Fibroblast of skin of left quadriceps (primary cell): Measurements from ENCODE around the gene TNFRSF11A.

Source experiments
- DNase-seq, 2 experiments: peaks; one replicate each; pipeline ENCODE4 v3.0.0-alpha.2; 2013; ENCODE audit warnings: low read depth in 2 of 2

Gene TNFRSF11A

DNA sequence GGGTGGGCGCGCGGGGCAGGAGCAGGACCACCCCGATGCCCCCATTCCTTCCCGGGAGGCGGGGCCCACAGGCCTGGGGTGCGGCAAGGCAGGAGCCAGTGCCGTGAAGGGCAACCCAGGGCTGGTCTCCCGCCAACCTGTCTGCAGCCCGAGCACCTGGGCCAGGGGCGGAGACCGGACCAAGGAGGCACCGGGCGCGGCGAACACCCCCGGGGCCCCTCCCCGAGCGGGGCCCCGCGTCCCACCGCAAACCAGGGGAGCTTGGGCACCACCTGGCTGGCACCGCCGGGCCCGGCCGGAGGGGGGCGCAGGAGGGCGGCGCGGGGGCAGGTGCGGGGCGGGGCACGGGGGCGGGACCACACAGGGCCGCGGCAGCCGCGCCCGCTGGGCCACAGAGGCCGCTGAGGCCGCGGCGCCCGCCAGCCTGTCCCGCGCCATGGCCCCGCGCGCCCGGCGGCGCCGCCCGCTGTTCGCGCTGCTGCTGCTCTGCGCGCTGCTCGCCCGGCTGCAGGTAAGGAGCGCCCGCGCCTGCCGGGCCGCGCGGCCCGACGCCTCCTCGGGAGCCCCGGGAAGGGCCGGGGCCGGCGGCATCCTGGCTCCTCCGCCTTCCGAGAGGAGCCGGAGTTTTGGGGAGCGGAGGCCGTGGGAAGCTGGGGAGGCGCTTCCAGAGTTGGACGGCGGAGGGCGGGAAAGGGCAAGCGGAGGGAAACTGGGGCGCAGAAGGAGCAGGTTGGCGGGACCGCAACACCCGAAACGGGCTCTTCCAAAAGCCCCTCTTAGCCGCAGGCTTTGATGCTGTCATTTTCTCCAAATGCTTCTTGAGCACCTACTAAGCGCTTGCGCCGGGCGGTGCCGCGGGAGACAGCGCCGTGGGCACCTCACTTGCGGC, at the start of gene TNFRSF11A:
TNFRSF11A (plus strand) TSS at position 394 of the 889 bp plus-strand sequence; CDS start at position 437, 43 bp downstream.
- DNase-seq = no peak

DNA sequence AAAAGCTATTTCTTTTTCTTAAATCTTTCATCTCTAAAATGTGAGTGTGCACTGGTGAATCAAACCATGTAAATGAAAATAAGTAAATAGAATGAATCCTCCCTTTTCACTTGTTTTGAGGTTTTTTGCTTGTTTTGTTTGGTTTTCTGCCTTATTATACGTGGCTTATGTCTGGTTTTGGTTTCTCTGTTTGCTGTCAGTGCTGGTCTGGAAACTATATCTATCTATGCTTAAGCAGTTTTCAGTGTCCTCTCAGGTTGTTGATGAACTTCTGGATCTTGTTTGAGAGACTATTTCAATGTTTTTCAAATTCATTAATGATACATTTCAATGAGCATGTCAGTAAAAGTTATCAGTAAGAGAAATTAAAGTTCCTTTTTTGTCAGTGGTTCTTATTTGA, 48.1 kb upstream of the TNFRSF11A start:
- no peak for DNase-seq

DNA sequence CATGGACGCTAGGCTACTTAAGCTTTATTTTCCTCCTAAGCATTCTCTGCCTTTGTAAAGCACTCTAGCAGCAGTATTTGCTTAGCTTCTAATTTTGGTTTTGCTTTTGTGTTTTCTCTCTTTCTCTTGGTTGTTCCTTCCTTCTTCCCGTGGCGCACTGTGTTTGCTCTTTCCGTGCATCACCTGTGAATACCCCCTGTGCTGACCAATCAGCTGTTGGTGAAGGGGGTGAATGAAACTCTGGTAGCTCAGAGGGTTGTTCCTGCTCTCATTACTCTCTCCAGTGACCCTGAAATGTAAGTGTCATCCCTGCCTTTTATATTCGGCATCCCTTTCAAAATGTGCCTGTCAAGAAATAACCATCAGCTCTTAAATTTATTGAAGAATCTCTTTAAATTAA, 45.5 kb upstream of the TNFRSF11A start:
- no peak for DNase-seq

DNA sequence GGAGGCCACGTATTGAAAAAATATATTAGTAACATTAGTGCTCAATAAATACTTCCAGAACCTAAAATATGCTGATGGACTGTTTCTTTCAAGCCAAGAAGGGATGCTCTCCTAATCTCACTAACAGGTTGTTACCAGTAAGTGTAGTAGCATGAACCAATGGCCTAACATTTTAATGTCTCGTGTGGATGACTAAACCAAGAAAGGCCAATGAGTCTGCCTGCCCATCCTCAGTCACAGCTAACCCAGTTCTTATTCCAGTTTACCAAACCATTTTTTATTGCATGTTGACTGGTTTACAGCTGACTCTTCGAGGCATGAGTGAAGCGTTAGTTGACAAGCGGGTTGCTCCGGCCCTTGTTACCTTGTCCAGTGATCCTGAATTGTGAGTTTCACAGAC, 45.1 kb upstream of the TNFRSF11A start:
- no peak for DNase-seq

DNA sequence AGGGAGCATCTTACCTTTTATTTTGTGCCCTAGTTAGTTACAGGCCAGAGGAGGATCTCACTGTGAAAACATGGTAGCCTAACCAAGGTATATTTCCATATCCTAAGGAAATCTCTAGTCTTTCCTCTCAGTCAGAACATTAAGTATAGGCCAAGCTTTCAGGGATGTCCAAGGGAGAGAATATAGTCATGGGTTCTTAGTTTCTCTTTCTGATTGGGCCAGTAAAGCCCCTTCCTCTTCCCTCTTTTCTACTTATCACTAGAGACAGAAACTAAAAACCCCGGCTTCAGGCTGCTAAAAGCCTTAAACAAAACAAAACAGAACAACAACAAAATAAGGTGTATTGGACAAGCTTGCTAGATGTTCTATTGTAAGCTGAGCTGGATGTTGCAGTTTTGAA, 44.3 kb upstream of the TNFRSF11A start:
- no peak for DNase-seq

DNA sequence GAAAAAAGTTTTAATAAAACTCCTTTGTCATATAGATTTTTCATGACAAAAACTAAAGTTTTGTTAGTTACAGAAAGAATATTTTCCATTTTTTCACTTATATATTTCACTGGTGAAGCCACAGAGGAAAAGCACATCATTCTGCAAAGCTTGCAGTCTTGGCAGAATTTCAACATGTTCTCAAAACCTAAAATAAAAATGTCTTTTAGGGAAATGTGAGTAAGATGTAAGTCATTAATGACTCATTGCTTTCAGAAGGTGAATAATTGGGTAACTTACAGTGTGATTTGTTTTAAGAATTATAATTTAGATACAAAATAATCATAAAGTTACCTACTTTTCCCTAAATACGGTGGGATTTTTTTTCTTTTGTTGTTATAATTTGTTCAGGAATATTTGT, 43.4 kb upstream of the TNFRSF11A start:
- DNase-seq = peak; percentile 83 to 84

DNA sequence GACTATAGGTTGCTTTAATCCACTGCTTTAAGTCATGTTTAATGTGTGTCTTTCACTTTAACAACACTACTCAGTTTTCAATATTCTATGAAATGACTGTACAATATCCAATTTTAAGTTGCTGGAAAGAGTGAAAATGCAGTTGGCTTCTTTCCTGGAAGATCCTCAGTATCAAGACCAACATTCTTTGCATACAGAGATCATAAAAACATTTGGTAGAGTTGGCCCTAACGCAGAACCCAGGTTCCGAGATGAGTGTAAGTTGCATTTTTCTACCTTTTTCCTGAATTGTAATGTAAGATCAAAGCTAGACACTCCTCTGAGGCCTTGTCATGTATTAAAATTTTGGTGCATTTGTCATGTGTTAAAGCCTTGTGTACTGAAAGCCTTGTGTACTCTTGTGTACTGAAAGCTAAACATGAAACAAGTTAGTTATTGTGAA, 42.9 kb upstream of the TNFRSF11A start:
- peak; percentile 63 to 70 for DNase-seq

DNA sequence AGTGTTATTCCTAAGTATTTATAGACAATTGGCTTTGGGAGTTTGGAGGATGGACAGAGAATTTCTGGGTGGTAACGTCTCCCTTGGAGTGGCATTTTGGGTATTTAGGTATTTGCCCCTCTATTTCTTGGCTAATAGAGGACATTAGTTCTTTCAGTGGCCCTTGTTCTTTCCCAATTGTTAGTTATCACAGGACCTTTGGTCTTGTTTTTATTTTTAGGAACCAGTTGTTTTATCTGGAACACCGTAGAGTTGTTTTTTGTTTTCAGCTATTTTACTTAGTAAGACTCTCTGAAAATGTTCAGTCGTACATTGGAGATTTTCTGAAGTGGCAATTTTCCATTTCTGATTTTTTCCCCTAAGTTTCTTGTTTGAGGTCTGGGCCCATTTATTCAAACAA, 40.5 kb upstream of the TNFRSF11A start:
- no peak for DNase-seq

DNA sequence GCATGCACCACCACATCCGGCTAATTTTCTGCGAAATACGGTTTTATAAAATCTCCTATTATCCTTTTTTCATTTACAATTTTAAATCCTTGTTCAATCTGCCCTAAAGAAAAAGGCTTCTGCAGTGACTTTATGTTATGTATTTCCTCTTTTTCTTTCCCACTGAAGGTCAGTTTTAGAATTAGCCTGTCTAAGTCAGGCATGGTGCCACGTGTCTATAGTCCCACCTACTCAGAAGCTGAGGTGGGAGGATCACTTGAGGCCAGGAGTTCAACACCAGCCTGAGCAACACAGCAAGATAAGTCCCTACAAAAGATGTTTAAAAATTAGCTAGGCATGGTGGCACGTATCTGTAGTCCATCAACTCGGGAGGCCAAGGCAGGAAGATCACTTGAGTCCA, 39.8 kb upstream of the TNFRSF11A start:
- DNase-seq = no peak

DNA sequence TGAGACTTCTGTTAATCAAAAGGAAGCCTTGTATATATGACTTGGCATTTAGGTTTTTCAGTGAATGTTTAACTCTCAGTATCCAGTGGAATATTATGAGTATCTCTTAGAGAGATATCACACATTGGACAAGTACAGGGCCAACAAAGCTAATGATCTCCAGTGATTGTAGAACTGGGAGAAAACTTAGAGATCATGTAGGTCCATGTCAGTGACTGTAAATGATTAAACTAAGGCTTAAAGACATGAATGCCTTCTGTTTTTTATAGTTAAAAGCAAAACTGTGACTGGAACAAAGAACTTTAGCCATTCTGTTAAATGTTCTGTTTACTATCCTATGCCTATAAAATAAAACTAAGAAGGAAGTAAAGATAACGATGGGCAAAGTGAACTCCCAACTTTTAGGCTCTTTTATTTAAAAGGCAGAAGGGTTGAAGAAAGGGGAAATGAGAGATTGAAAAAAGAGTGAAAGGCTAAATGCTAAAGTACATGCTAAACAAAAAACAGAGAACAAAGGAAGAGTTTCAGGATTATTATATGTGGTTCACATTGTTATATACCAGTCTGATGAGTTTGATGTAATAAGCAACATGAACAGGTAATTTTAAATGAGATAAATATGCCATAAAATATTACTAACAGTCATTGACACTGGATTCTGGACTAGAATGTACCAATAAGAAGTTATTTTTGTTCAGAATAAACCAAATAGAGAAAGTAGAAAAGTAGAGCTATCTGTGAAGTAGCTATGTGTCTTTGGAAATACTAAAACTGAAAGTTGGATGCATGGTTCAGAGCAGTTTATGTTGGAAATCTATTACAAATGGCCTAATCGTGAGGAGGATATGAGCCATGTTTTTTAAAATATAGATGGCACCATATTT, 37.1 kb upstream of the TNFRSF11A start:
- DNase-seq = no peak

DNA sequence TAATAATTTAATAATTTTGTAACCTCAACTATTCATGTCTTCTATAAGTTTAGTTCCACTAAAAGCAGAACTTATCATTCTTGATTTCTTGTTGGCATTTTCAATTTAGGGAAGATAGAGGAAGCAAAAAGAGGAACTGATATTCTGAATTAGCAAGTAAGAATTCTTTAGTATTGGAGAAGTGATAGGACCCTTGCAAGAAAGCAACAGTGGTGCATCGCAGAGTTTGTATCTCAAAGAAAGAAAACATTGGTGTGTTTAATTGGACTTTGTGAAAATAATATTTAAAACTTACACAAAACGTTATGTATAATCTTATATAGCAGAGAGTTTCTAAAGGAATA, 36.5 kb upstream of the TNFRSF11A start:
- no peak for DNase-seq

DNA sequence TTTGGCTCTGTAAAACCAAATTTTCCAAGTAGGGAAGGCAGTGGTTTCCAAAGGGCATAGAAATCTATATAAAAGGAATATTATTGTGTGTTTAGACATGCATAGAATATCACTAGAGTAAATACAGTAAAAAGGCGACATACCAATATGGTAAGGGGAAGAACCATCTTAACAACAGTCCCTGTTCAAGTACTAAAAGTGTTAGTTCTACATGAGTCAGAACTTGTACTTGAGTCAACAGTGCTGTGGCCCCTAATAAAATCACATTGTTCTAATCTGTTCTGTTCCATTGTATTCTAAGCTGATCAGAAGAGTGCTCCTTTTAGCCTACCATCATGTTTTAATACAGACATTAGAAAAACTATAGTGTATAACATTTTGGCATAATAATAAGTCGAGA, 36.1 kb upstream of the TNFRSF11A start:
- no peak for DNase-seq

DNA sequence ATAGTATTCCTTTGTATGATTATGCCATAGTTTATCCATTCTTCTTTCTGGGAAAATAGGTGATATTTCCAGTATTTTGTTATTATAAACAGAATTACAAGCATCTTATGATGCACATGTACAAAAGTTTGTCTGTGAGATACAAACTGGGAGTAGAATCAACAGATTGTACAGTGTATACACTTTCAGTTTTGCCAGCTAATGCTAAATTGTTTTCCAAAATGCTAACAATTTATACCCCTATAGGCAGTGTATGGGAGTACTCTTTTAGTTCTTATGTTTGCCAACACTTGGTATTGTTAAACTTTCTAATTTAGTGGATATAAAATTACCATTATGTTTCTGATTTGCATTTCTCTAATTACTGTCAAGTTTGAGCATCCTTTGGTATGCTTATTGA, 31.0 kb upstream of the TNFRSF11A start:
- DNase-seq = no peak

DNA sequence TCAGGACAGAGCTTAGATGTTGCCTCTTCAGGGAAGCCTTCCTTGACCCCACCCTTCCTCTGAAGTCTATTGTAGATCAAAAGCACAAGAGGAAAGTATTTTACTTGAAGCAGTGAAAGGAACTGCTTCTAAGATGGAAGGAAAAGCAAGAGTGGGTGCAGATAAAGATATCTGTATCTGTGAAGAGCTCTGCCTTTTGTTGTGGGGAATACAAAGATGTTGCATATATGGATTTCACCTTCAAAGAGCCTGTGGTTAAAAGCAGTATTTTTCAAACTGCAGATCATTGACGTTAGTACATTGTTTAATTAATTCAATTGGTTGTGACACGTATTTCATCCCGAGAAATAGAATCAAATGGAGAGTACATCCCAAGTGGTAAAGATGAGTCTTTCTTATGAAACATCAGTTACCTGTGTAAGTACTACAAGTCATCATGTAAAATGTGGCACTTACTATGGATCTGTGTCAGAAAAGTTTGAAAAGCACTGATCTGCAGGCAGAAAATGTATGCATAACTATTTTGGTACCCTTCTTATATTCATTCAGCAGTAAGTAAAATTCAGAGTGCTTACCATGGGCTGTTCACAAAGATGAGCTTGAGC, 24.6 kb upstream of the TNFRSF11A start:
- no peak for DNase-seq

DNA sequence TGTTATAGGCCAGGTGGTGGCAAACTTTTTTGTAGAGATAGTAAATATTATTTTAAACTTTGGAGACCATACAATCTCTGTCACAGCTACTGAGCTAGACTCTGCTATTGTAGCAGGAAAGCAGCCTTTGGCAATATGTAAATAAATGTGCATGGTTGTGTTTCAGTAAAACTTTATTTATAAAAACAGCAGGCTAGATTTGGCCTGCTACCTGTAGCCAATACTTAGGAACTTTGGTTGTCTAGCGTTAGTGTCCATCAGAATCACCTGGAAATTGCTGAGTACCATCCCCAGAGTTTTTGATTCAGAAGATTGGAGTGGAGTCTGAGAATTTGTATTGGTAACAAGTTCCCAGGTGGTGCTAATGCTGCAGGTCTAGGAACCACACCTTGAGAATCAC, 23.8 kb upstream of the TNFRSF11A start:
- DNase-seq = no peak

DNA sequence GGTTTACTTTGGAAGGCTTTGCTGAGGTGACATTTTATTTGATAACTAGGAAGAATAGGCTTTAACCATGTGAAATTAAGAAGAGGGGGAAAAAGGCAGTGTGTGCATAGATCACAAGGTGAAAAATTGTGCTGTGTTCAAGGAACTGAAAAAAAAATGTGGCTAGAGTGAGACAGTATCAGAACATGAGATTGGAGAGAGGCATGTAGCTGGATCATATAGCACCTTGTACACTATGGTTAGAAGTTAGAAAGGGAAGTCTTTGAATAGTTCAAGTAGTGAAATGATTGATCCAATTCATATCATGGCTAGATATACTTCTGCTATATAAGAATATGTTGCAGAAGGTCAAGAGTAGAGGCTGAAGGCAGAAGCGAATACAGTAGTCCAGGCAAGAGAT, 12.3 kb upstream of the TNFRSF11A start:
- no peak for DNase-seq

DNA sequence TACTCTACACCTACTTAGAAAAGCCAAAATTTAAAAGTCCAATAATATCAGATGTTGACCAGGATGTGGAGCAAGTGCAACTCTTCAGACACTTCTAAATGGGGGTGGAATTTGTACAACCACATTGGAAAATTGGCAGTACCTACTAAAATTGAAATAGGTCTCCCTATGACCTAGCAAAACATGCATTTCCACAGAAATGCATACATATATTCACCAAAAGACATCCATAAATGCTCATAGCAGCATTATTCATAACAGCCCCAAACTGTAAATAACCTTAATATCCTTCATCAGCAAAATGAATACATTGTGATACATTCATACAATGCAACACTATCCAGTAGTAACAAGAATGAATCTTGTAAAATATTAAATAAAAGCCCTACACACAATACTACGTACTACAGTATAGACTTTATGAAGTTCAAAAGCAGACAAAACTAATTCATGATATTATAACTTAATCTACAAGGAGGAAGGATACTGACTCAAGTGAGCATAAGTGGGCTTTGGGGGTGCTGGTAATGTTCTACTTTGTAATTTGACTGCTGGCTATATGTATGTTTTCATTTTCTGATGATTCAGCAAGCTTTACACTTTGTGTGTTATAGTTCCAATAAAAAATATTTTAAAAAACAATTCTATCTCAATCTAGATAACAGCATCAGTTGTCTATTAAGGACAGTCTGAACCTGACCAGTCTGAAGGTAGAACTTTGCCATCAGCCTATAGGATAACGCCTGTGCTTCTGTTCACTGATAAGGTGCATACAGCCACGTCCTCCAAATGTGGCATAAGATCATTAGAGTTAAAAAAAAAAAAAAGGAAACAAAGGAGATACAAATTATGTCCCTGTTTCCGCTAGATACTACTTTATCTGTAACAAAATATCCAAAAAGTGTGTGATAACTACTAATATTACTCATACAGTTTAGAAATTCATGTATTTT, 6.6 kb upstream of the TNFRSF11A start:
- DNase-seq = no peak

DNA sequence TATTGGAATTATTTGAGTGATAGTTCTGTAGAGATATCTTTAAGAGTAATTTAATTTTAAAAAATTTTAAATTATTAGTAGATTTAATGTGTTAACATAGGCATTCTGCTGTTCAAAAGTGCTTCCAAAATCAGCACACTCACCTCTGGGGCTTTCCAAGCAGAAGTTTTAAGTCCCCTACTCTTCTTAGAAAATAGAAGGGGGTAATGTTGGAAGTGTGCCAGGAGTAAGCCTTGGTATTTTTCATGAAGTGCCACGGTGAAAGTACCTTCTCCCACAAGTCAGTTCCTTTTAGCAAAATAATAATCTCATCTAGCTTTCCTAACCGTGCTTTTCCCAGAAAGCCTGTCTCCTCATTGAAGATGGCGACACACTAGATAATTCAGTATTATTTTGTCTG, 3.9 kb upstream of the TNFRSF11A start:
- no peak for DNase-seq

DNA sequence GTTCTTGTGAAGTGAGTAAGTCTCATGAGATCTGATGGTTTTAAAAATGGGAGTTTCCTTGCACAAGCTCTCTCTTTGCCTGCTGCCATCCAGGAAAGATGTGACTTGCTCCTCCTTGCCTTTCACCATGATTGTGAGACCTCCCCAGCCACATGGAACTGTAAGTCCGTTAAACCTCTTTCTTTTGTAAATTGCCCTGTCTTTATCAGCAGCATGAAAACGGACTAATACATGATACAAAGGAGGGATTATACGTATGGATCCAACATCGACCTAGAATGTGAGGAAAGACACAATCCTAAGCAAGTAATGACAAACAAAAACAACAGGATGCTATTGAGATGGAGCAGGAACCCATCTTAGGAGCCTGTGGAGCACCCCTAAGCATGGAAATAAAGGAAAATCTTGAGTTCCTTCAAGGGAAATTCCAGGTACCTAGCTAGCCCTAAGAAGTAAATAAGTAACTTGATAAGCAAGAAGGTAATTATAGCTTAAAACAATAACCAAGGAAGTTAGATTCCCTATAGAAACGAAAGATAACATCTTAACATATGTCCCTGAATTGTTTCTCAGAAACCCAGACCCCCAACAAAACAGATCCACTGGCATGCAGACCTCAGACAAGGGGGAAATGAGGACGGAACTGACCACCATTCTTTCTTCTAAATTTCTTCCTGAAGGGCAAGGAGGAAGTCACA, 1.5 kb upstream of the TNFRSF11A start:
- no peak for DNase-seq

DNA sequence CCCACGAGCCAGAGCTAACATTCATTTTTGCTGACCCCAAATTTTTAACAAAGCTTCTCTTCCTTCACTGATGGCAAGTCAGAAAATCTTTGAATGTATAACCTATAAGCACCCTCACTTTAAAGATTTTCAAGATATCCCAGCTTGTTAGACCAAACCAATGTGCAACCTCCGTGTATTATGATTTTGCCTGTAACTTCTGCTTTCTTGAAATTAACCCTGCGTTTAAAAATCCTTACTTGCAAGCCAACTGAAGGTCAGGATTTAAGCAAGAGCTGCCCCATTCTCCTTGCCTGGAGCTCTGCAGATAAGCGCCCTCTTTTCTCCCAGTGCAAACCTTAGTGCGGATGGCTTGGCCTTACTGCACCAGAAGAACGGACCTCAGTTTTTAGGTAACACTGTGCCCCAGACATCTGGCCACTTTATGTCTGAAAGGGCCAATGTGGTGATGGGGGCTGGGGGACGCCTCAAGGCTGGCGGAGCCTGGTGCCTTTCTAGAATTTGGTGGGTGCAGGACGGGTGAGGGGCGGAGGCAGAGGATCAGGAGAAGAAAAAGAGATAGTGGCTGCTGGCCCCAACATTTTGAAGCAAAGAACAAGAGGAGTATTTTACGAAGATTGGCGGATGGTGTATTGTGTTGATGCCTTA, 805 bp upstream of the TNFRSF11A start:
- DNase-seq = no peak
